OCI-LY7 (cell line): ENCODE measurements around the gene COL18A1.

Experiments
- EZH2phosphoT487 ChIP-seq: fragments of 200-600 bp; sonication (generic); IDR thresholded peaks from 2 replicates; pipeline ENCODE4 v1.6.1; 2018; ENCODE audit warnings: low read depth, borderline replicate concordance, mild to moderate bottlenecking, mixed run types, antibody characterized with exemption, low read length, moderate library complexity, mixed read lengths
- TF ChIP-seq, protein P1 (sequence below): fragments of 200-600 bp; sonication (generic); conservative IDR thresholded peaks from 2 replicates; pipeline ENCODE4 v1.5.1; 2014; ENCODE audit warnings: mild to moderate bottlenecking, antibody characterized with exemption, low read length, moderate library complexity, mixed read lengths

DNA sequence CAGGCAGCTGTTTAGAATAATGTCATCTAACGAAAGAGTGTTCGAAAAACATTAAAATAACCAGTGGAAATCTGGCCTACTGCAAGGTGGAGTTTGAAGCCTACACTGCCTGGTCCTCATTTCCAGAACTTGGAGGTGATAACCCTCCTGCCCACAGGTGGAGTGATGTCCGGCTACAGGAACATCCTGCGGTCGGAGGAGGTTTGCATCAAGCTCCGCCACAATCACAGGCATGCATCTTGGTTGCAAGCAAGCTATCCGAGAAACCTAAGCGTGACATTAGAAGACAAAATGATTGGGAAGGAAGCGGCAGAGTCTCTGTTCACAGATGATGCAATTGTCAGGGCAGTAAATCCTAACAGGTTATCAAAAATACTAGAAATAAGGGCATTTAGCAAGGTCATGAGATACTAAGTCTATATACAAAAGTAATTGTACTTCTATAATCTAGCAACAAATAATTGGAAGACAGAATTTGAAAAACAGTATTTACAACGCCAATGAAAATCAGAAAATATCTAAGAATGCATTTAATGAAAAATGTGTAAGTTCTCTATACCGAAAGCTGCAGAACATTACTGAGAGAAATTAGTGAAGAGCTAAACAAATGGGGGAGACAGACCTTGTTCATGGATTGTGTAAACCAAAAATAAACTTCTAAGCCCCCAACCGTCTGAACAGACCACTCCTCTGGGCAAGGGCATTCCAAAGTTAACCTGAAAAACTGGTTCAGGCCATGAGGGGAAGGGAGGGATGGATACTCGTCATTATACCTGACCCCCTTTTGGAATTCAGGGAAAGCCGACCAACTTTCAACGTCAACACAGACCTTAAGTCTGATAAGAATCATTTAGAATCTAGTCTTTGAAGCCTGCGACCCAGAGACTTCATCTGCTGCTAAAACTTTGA, 141.9 kb downstream of the COL18A1 start:
- TF ChIP-seq, protein P1, sequence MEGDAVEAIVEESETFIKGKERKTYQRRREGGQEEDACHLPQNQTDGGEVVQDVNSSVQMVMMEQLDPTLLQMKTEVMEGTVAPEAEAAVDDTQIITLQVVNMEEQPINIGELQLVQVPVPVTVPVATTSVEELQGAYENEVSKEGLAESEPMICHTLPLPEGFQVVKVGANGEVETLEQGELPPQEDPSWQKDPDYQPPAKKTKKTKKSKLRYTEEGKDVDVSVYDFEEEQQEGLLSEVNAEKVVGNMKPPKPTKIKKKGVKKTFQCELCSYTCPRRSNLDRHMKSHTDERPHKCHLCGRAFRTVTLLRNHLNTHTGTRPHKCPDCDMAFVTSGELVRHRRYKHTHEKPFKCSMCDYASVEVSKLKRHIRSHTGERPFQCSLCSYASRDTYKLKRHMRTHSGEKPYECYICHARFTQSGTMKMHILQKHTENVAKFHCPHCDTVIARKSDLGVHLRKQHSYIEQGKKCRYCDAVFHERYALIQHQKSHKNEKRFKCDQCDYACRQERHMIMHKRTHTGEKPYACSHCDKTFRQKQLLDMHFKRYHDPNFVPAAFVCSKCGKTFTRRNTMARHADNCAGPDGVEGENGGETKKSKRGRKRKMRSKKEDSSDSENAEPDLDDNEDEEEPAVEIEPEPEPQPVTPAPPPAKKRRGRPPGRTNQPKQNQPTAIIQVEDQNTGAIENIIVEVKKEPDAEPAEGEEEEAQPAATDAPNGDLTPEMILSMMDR: no peak
- TF ChIP-seq EZH2phosphoT487: no peak
